ENCODE data around the gene B2M.
"Not testable (repeated sequence)": the region's sequence is repeated elsewhere in the genome, so short reads cannot be mapped to it uniquely, and the experiment has no call there.

Gene B2M

DNA sequence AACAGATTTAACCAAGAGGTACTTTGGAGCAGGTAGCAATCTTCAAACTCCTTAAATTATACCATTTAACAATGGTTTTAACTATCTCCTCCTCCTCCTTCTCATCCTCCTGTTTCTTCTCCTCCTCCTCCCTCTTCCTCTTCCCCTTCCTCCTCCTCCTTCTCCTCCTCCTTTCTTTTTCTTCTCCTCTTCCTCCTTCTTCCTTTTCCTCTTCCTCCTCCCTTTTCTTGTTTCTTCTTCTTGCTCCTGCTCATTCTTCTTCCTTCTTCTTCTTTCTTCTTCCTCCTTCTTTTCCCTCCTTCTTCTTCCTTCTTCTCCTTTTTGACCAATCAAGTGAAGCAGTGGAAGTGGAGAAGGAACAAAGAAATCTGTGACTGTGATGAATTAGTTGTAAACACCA is 14.3 kb upstream of the B2M start:
- Histone ChIP-seq H3K4me1 (ENCODE audit: control insufficient read depth in 5 of 5, insufficient read depth in 5 of 5, low read length in 5 of 5) (no peaks in the 10 kb centered on the region), H3K27ac (ENCODE audit: low read depth, low read length) (no peak overlapping the region), H3K36me3 (ENCODE audit: control insufficient read depth in 5 of 5, insufficient read depth in 5 of 5, low read length in 5 of 5) (no peaks in the 10 kb centered on the region), H3K27me3 (ENCODE audit: control insufficient read depth in 5 of 5, insufficient read depth in 4 of 5, low read length in 5 of 5) (no peaks in the 10 kb centered on the region), H3K9ac (ENCODE audit: low read length in 5 of 5) (no peak overlapping the region), H3K9me3 (ENCODE audit: control insufficient read depth in 5 of 5, low read length in 5 of 5) (no peaks in the 10 kb centered on the region), H3K4me3 (ENCODE audit: low read depth in 1 of 5, low read length in 5 of 5) (no peak overlapping the region)

DNA sequence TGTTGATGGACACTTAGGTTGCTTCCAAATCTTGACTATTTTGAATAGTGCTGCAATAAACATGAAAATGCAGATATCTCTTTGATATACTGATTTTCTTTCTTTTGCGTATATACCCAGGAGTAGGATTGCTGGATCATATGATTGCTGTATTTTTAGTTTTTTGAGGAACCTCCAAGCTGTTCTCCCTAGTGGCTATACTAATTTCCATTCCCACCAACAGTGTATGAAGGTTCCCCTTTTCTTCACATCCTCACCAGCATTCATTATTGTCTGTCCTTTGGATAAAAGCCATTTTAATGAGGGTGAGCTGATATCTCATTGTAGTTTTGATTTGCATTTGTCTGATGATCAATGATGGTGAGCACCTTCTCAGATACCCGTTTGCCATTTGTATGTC is 12.7 kb upstream of the B2M start:
- Histone ChIP-seq H3K27ac (ENCODE audit: low read depth, low read length) (no peak overlapping the region), H3K9me3 (ENCODE audit: control insufficient read depth in 5 of 5, low read length in 5 of 5) (no peaks in the 10 kb centered on the region), H3K9ac (ENCODE audit: low read length in 5 of 5) (no peak overlapping the region), H3K36me3 (ENCODE audit: control insufficient read depth in 5 of 5, insufficient read depth in 5 of 5, low read length in 5 of 5) (no peaks in the 10 kb centered on the region), H3K27me3 (ENCODE audit: control insufficient read depth in 5 of 5, insufficient read depth in 4 of 5, low read length in 5 of 5) (no peaks in the 10 kb centered on the region), H3K4me3 (ENCODE audit: low read depth in 1 of 5, low read length in 5 of 5) (no peak overlapping the region), H3K4me1 (ENCODE audit: control insufficient read depth in 5 of 5, insufficient read depth in 5 of 5, low read length in 5 of 5) (no peaks in the 10 kb centered on the region)

DNA sequence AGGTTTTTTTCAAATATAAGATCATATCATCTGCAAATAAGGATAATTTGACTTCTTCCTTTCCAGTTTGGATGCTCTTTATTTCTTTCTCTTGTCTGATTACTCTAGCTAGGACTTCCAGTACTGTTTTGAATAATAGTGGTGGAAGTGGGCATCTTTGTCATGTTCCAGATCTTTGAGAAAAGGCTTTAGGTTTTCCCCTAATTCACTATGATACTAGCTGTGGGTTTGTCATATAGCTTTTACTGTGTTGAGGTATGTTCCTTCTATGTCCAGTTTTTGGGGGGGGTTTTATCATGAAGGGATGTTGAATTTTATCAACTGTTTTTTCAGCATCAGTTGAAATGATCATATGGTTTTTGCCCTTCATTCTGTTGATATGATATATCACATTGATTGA is 10.6 kb upstream of the B2M start:
- H3K27ac ChIP-seq (ENCODE audit: low read depth, low read length); H3K9me3 ChIP-seq (ENCODE audit: control insufficient read depth in 5 of 5, low read length in 5 of 5); H3K4me3 ChIP-seq (ENCODE audit: low read depth in 1 of 5, low read length in 5 of 5); H3K9ac ChIP-seq (ENCODE audit: low read length in 5 of 5); H3K36me3 ChIP-seq (ENCODE audit: control insufficient read depth in 5 of 5, insufficient read depth in 5 of 5, low read length in 5 of 5); H3K27me3 ChIP-seq (ENCODE audit: control insufficient read depth in 5 of 5, insufficient read depth in 4 of 5, low read length in 5 of 5); H3K4me1 ChIP-seq (ENCODE audit: control insufficient read depth in 5 of 5, insufficient read depth in 5 of 5, low read length in 5 of 5): not testable (repeated sequence)

DNA sequence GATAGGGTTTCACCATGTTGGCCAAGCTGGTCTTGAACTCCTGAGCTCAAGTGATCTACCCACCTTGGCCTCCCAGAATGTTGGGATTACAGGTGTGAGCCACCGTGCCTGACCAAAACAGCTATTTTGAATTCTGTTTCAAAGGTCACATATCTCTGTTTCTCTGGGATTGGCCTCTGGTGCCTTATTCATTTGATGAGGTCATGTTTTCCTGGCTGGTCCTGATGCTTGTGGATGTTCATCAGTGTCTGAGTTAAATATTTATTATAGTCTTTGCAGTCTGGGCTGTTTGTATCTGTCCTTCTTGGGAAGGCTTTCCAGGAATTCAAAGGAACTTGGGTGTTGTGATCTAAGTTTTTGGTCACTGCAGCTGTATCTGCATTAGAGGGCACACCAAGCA is 5.3 kb upstream of the B2M start:
- H3K9ac ChIP-seq (ENCODE audit: low read length in 5 of 5): no peak overlapping the region
- no peaks in the 10 kb centered on the region for H3K36me3 ChIP-seq (ENCODE audit: control insufficient read depth in 5 of 5, insufficient read depth in 5 of 5, low read length in 5 of 5)
- no peak overlapping the region for H3K27ac ChIP-seq (ENCODE audit: low read depth, low read length)
- H3K4me1 ChIP-seq (ENCODE audit: control insufficient read depth in 5 of 5, insufficient read depth in 5 of 5, low read length in 5 of 5): peaks cover 0 to 8% (median 4%) of the 10 kb centered on the region in 5 donors
- H3K27me3 ChIP-seq (ENCODE audit: control insufficient read depth in 5 of 5, insufficient read depth in 4 of 5, low read length in 5 of 5): no peaks in the 10 kb centered on the region
- no peaks in the 10 kb centered on the region for H3K9me3 ChIP-seq (ENCODE audit: control insufficient read depth in 5 of 5, low read length in 5 of 5)
- H3K4me3 ChIP-seq (ENCODE audit: low read depth in 1 of 5, low read length in 5 of 5): no peak overlapping the region

DNA sequence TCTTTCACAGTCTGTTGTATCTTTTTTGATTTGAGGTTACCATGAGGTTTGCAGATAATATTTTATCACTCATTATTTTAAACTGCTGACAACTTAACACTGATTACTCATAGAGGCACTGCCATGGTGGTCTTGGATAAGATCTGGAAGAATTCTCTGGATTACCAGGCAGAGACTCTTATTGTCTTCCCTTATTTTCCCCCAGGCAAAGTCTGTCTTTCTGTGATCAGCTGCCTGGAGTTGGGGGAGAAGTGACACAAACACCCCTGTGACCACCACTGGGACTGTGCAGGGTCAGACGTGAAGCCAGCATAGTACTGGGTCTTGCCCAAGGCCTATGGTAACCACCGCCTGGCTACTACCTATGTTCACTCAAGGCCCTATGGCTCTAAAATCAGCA is 4.9 kb upstream of the B2M start:
- Histone ChIP-seq H3K4me1 (ENCODE audit: control insufficient read depth in 5 of 5, insufficient read depth in 5 of 5, low read length in 5 of 5) (peaks cover 0 to 8% (median 4%) of the 10 kb centered on the region in 5 donors), H3K36me3 (ENCODE audit: control insufficient read depth in 5 of 5, insufficient read depth in 5 of 5, low read length in 5 of 5) (no peaks in the 10 kb centered on the region), H3K27ac (ENCODE audit: low read depth, low read length) (no peak overlapping the region), H3K4me3 (ENCODE audit: low read depth in 1 of 5, low read length in 5 of 5) (no peak overlapping the region), H3K9ac (ENCODE audit: low read length in 5 of 5) (no peak overlapping the region), H3K27me3 (ENCODE audit: control insufficient read depth in 5 of 5, insufficient read depth in 4 of 5, low read length in 5 of 5) (no peaks in the 10 kb centered on the region), H3K9me3 (ENCODE audit: control insufficient read depth in 5 of 5, low read length in 5 of 5) (no peaks in the 10 kb centered on the region)

DNA sequence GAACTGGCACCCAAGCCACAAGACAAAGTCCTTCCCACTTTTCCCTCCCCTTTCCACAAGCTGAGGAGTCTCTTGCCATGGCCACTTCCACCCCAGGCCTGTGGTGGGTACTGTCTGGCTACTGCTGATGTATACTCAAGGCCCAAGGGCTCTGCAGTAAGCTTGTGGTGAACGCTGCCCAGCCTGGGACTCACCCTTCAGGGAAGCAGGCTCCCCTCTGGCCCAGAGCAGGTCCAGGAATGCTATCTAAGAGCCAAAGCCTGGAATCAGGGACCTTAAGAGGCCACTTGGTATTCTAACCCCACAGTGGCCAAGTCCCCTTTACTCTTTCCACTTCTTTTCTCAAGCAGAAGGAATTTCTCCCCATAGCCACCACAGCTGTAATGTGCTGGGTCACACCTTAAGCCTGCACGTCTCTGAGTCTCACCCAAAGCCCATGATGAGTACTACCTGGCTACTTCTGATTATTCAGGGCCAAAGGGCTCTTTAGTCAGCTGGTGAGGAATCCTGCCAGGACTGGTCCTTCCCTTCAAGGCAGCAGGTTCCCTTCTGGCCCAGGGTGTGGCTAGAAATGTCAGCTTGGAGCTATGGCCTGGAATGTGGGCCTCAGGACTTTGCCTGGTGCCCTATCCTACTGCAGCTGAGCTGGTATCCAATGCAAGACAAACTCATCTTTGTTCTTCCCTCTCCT is 4.2 kb upstream of the B2M start:
- Histone ChIP-seq H3K9me3 (ENCODE audit: control insufficient read depth in 5 of 5, low read length in 5 of 5) (no peaks in the 10 kb centered on the region), H3K27ac (ENCODE audit: low read depth, low read length) (no peak overlapping the region), H3K9ac (ENCODE audit: low read length in 5 of 5) (no peak overlapping the region), H3K36me3 (ENCODE audit: control insufficient read depth in 5 of 5, insufficient read depth in 5 of 5, low read length in 5 of 5) (no peaks in the 10 kb centered on the region), H3K27me3 (ENCODE audit: control insufficient read depth in 5 of 5, insufficient read depth in 4 of 5, low read length in 5 of 5) (no peaks in the 10 kb centered on the region), H3K4me3 (ENCODE audit: low read depth in 1 of 5, low read length in 5 of 5) (no peak overlapping the region), H3K4me1 (ENCODE audit: control insufficient read depth in 5 of 5, insufficient read depth in 5 of 5, low read length in 5 of 5) (peaks cover 0 to 8% (median 4%) of the 10 kb centered on the region in 5 donors)

DNA sequence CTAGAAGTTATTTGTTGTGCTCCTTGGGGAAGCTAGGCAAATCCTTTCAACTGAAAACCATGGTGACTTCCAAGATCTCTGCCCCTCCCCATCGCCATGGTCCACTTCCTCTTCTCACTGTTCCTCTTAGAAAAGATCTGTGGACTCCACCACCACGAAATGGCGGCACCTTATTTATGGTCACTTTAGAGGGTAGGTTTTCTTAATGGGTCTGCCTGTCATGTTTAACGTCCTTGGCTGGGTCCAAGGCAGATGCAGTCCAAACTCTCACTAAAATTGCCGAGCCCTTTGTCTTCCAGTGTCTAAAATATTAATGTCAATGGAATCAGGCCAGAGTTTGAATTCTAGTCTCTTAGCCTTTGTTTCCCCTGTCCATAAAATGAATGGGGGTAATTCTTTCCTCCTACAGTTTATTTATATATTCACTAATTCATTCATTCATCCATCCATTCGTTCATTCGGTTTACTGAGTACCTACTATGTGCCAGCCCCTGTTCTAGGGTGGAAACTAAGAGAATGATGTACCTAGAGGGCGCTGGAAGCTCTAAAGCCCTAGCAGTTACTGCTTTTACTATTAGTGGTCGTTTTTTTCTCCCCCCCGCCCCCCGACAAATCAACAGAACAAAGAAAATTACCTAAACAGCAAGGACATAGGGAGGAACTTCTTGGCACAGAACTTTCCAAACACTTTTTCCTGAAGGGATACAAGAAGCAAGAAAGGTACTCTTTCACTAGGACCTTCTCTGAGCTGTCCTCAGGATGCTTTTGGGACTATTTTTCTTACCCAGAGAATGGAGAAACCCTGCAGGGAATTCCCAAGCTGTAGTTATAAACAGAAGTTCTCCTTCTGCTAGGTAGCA is 851 bp upstream of the B2M start:
- Histone ChIP-seq H3K27me3 (ENCODE audit: control insufficient read depth in 5 of 5, insufficient read depth in 4 of 5, low read length in 5 of 5) (no peaks in the 10 kb centered on the region), H3K36me3 (ENCODE audit: control insufficient read depth in 5 of 5, insufficient read depth in 5 of 5, low read length in 5 of 5) (peaks cover 4 to 8% (median 7%) of the 10 kb centered on the region in 5 donors), H3K9ac (ENCODE audit: low read length in 5 of 5) (peak overlapping the region; percentile 96 to 100 (median 100))

DNA sequence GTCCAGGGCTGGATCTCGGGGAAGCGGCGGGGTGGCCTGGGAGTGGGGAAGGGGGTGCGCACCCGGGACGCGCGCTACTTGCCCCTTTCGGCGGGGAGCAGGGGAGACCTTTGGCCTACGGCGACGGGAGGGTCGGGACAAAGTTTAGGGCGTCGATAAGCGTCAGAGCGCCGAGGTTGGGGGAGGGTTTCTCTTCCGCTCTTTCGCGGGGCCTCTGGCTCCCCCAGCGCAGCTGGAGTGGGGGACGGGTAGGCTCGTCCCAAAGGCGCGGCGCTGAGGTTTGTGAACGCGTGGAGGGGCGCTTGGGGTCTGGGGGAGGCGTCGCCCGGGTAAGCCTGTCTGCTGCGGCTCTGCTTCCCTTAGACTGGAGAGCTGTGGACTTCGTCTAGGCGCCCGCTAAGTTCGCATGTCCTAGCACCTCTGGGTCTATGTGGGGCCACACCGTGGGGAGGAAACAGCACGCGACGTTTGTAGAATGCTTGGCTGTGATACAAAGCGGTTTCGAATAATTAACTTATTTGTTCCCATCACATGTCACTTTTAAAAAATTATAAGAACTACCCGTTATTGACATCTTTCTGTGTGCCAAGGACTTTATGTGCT is 527 bp downstream of the B2M start:
- Histone ChIP-seq H3K4me3 (ENCODE audit: low read depth in 1 of 5, low read length in 5 of 5) (peak overlapping the region; percentile 96 to 99 (median 97)), H3K27ac (ENCODE audit: low read depth, low read length) (peak overlapping the region; percentile 100), H3K9me3 (ENCODE audit: control insufficient read depth in 5 of 5, low read length in 5 of 5) (no peaks in the 10 kb centered on the region), H3K4me1 (ENCODE audit: control insufficient read depth in 5 of 5, insufficient read depth in 5 of 5, low read length in 5 of 5) (peaks cover 9 to 46% (median 26%) of the 10 kb centered on the region in 5 donors), H3K36me3 (ENCODE audit: control insufficient read depth in 5 of 5, insufficient read depth in 5 of 5, low read length in 5 of 5) (peaks cover 17 to 22% (median 20%) of the 10 kb centered on the region in 5 donors), H3K9ac (ENCODE audit: low read length in 5 of 5) (peak overlapping the region; percentile 90 to 100 (median 100)), H3K27me3 (ENCODE audit: control insufficient read depth in 5 of 5, insufficient read depth in 4 of 5, low read length in 5 of 5) (no peaks in the 10 kb centered on the region)

More for the DNA sequence above, 851 bp upstream of the B2M start:
- Histone ChIP-seq H3K27ac (ENCODE audit: low read depth, low read length) (peak overlapping the region; percentile 100), H3K4me3 (ENCODE audit: low read depth in 1 of 5, low read length in 5 of 5) (peak overlapping the region; percentile 96 to 99 (median 97)), H3K9me3 (ENCODE audit: control insufficient read depth in 5 of 5, low read length in 5 of 5) (no peaks in the 10 kb centered on the region), H3K4me1 (ENCODE audit: control insufficient read depth in 5 of 5, insufficient read depth in 5 of 5, low read length in 5 of 5) (peaks cover 6 to 33% (median 23%) of the 10 kb centered on the region in 5 donors)

DNA sequence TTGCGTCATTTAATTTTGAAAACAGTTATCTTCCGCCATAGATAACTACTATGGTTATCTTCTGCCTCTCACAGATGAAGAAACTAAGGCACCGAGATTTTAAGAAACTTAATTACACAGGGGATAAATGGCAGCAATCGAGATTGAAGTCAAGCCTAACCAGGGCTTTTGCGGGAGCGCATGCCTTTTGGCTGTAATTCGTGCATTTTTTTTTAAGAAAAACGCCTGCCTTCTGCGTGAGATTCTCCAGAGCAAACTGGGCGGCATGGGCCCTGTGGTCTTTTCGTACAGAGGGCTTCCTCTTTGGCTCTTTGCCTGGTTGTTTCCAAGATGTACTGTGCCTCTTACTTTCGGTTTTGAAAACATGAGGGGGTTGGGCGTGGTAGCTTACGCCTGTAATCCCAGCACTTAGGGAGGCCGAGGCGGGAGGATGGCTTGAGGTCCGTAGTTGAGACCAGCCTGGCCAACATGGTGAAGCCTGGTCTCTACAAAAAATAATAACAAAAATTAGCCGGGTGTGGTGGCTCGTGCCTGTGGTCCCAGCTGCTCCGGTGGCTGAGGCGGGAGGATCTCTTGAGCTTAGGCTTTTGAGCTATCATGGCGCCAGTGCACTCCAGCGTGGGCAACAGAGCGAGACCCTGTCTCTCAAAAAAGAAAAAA is 1.2 kb downstream of the B2M start:
- Histone ChIP-seq H3K36me3 (ENCODE audit: control insufficient read depth in 5 of 5, insufficient read depth in 5 of 5, low read length in 5 of 5) (peaks cover 24 to 29% (median 27%) of the 10 kb centered on the region in 5 donors), H3K27ac (ENCODE audit: low read depth, low read length) (peak overlapping the region; percentile 100), H3K9ac (ENCODE audit: low read length in 5 of 5) (peak overlapping the region; percentile 90 to 100 (median 100)), H3K4me3 (ENCODE audit: low read depth in 1 of 5, low read length in 5 of 5) (peak overlapping the region; percentile 96 to 99 (median 97)), H3K9me3 (ENCODE audit: control insufficient read depth in 5 of 5, low read length in 5 of 5) (no peaks in the 10 kb centered on the region), H3K27me3 (ENCODE audit: control insufficient read depth in 5 of 5, insufficient read depth in 4 of 5, low read length in 5 of 5) (no peaks in the 10 kb centered on the region), H3K4me1 (ENCODE audit: control insufficient read depth in 5 of 5, insufficient read depth in 5 of 5, low read length in 5 of 5) (peaks cover 9 to 50% (median 26%) of the 10 kb centered on the region in 5 donors)
